GM19023 (cell line): Measurements from ENCODE around the gene TIMM29.

Experiments used
- ATAC-seq: cut with Tn5 transposase; IDR thresholded peaks from one replicate; pipeline ENCODE4 v1.9.1; 2021; ENCODE audit warnings: mild to moderate bottlenecking, moderate library complexity; ENCODE audit not compliant: unreplicated experiment

TIMM29 gene

DNA sequence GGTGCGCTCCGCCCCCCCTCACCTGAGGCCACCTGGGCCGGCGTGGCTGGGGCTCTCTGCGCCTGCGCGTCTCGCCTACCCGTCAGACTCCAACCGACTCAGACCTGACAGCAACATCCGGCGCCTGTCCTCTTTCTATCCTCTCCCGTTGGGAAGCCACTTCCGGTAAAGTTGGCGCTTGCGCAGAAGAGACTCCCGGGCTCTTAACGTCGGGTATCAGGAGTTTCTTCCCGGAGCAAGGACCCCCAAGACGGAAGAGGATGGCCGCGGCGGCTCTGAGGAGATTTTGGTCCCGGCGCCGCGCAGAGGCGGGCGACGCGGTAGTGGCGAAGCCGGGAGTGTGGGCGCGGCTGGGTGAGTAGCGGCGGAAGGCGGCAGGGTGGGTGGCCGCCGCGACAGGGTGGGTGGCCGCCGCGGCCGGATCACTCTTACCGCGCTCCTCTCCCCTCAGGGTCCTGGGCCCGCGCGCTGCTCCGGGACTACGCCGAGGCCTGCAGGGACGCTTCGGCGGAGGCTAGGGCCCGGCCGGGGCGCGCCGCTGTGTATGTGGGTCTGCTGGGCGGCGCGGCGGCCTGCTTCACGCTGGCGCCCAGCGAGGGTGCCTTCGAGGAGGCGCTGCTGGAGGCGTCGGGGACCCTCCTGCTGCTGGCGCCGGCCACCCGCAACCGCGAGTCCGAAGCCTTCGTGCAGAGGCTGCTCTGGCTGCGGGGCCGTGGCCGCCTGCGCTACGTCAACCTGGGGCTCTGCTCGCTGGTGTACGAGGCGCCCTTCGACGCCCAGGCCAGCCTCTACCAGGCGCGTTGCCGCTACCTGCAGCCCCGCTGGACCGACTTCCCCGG, at the start of gene TIMM29, which contains the start of gene YIPF2:
Gene TIMM29, plus strand, starts transcription at position 249 of the 839 bp plus-strand sequence. Its CDS starts 12 bp downstream, at position 261.
Gene YIPF2, minus strand, starts transcription at position 77 of the 839 bp plus-strand sequence. CDS start 229 bp downstream, outside the sequence.
- ATAC-seq: peak; percentile 72

GRCh38 chr19:10881403-10882107, 47.1 kb upstream of the TIMM29 start:
- ATAC-seq: no peak

DNA sequence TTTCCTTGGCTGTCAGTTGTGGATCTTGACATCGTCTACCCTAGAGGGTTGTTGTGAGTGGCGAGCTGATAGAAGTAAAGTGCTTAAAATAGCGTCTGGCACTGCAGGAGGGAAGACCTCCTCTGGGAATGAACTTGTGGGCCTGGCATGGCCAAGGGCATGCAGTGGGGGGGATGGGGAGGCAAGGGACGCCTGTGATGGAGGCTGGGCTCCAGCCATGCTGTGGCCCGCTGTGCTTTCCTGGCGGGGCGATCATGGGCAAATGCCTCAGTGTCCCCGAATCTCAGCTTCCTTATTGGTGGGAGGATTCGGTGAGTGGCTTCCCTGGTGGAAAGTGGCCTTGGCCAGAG, 46.5 kb upstream of the TIMM29 start:
- no peak for ATAC-seq

DNA sequence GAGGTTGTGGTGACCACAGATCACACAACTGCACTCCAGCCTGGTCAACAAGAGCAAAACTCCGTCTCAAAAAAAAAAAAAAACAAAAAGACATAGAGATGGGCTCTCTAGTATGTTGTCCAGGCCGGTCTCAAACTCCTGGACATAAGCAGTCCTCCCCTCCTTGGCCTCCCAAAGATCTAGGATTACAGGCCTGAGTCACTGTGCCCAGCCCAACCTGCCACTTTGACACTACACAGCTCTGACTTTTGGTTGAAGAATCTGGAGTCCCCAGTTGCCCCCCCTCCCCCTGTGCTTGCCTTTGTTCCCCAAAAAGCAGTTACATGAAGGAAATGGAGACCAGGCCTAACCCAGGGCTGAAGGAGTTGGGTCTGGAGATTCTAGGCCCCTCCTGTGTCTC, 44.3 kb upstream of the TIMM29 start:
- ATAC-seq: no peak

GRCh38 chr19:10885201-10886169, 43.1 kb upstream of the TIMM29 start:
- ATAC-seq: no peak

DNA sequence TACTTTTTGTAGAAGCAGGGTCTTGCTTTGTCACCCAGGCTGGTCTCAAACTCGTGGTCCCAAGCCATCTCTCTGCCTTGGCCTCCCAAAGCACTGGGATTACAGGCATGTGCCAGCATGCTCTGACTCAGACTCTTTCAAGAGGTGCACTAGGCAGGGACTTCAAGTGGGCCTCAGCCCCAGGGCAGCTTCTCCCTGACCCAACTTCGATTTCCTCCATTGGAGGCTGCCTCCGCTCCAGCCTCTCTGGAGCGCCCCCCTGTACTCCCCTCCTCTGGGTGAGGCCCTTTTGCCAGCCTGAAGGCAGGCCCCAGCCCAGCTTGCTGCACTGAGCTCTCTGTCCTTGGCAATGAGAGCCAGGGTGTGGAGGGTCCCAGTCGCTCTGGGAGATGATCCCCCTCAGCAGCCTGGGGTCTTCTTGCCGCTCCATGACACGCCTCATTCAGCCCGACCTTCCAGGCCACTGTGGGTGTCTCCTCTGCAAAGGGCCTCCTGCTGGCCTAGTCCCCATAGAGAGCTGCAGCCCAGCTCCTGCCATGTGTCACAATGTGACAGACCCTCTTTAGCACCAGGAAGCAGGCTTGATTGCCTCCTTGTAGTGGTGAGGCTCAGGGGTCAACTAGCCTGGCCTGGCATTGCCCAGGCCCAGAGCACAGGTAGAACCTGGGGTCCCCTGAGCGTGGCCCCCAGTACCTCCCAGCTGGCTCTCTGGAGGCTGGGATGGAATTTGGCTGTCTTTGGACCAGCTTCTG, 40.8 kb upstream of the TIMM29 start:
- no peak for ATAC-seq

DNA sequence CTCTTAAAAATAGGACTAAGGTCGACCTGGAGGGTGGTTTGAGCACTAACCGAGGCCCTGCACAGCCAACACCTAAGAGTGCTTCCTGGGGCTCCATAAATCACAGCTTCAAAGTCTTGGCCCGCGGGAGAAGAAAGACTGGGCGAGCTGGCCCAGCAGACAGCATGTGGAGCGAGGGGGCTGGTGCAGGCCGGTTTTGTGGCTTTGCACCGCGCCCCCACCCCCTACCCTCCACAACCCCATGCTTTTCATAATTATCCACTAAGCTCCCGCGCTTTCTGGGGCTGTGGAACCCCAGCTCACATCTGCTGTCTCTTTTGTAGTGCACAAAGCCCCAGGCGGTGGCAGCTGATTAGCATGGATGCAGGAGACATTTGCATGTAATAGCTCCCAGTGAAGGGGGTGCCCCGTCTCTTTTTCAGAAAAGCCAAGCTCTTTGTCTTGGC, 40.2 kb upstream of the TIMM29 start:
- no peak for ATAC-seq

DNA sequence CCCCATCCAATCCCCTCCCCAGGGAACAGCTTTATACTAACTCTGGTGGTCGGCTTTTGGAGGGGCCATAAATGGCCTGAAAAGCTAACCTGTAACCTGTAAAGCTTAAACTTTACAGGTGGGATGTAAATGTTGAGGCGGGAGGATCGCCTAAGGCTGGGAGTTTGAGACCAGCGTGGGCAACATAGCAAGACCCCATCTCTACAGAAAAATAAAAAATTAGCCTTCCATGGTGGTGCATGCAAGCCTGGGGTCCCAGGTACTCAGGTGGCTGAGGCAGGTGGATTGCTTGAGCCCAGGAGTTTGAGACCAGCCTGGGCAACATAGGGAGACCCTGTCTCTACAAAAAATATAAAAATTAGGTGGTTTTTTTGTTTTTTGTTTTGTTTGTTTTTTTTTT, 38.7 kb upstream of the TIMM29 start:
- no peak for ATAC-seq

GRCh38 chr19:10891405-10892086, 37.1 kb upstream of the TIMM29 start:
- ATAC-seq: no peak

DNA sequence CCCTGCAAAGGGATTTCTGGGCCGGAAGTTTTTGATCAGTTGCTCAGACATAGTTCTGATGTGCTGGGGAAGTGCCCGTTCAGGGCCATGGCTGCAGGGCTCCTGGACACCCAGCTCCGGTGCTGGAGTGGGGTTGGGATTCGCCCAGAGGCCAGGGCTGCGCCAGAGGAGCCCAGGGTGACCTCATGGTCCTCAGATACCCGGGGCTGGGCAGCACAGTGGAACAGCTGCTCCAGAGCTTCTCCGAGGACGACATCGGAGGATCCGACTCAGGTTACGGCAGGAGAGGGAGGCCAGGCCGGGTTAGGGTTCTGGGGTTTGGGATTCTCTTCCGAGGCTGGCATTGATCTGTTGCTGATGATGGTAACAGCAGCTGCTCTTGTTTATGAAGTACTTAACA, 36.4 kb upstream of the TIMM29 start:
- ATAC-seq: no peak

GRCh38 chr19:10894911-10895213, 33.7 kb upstream of the TIMM29 start:
- no peak for ATAC-seq

DNA sequence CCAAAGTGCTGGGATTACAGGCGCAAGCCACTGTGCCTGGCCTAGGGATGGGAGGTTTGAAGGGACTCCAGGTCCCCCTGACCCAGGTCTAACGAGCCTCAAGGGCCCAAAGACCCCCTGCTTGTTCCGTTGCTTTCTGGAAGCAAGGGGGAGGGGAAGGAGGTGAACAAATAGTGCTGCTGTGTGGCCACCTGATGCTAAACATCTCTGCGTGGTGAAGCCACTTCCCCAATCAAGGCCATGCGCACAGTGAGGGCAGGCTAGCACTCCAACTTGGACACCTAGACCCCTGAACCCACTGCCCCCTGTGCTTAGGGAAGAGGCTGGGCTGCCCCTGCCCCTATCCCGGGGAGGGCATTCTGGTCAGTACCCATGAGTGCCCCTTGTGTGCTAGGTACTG, 33.2 kb upstream of the TIMM29 start:
- no peak for ATAC-seq

- no peak for ATAC-seq
Observed at GRCh38 chr19:10895920-10896319, 32.7 kb upstream of the TIMM29 start.

GRCh38 chr19:10896851-10897526, 31.6 kb upstream of the TIMM29 start:
- no peak for ATAC-seq

- ATAC-seq: no peak
Observed at GRCh38 chr19:10898633-10899032, 30.0 kb upstream of the TIMM29 start.

- ATAC-seq: no peak
Observed at GRCh38 chr19:10899151-10899653, 29.4 kb upstream of the TIMM29 start.

GRCh38 chr19:10907925-10908324, 20.7 kb upstream of the TIMM29 start:
- no peak for ATAC-seq

DNA sequence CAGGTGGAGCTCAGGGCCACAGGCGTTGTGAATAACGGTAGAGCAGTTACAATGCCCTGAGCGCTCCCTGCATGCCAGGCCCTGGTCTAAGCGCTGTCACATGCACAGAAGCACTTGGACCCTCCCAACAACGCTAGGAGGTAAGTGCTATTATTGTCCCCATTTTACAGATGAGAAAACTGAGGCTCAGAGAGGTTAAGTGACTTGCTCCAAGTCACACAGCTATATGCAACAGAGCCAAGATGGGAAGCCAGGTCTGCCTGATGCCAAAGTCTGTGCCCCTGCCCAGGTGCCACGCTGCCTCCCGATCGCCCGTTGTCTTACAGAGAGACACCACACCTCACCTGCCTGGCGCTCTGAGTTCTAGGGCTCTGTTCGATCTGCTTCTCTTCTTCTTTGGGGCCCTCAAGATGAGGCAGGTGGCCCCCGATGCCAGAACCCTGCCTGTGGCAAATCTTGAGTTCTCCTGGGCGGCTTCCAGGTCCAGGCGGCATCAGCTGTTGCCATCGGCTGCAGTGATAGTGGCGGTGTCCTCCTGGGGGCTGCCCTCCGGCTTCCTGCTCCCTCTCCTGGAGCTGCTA, 20.1 kb upstream of the TIMM29 start:
- ATAC-seq: no peak
